Left lung (tissue), 10 donors: ENCODE measurements around the gene CCDC57. TPM values are rescaled to one million over a fixed set of nuclear protein-coding genes. Genes with fewer than 3 reads are reported as not detected.

ENCODE experiments used
- ATAC-seq: fragments of 200-7000 bp; cut with Tn5 transposase; one replicate; pipeline ENCODE4 v1.9.1; 2020; ENCODE audit warnings: moderate library complexity
- DNase-seq, 4 donors: peaks; one replicate each; pipeline ENCODE4 v3.0.0-alpha.2; 2013 to 2020
- H3K27ac ChIP-seq, 2 donors: fragments of 200-600 bp; sonication (generic) in 1 of 2; one replicate each; pipeline versions ENCODE4 v1.5.0 to v1.8.0; 2020 to 2021
- H3K27me3 ChIP-seq, 2 donors: fragments of 200-600 bp; sonication (generic) in 1 of 2; one replicate each; pipeline versions ENCODE4 v1.5.0 to v1.8.0; 2020 to 2021
- H3K36me3 ChIP-seq, 2 donors: fragments of 200-600 bp; sonication (generic) in 1 of 2; one replicate each; pipeline versions ENCODE4 v1.5.0 to v1.8.0; 2020 to 2021
- H3K4me1 ChIP-seq, 2 donors: fragments of 200-600 bp; one replicate each; pipeline ENCODE4 v1.8.0; 2021
- H3K4me3 ChIP-seq, 2 donors: fragments of 200-600 bp; sonication (generic) in 1 of 2; one replicate each; pipeline versions ENCODE4 v1.5.0 to v1.8.0; 2020 to 2021; ENCODE audit warnings: mild to moderate bottlenecking in 1 of 2
- H3K9me3 ChIP-seq, 2 donors: fragments of 200-600 bp; sonication (generic) in 1 of 2; one replicate each; pipeline versions ENCODE4 v1.5.0 to v1.8.0; 2020 to 2021
- intact Hi-C, 2 donors: fragments of 100-400 bp; cut with DNase I; formaldehyde crosslinking; loops; one replicate each; pipeline versions ENCODE4 v1.11.2 to v1.14.2; 2022
- polyA plus RNA-seq, 6 donors: library from polyadenylated mRNA; unstranded; fragments of 120-200 nt; gene quantifications; one replicate each; pipeline ENCODE4 v1.2.1, GENCODE V29; 2013; ENCODE audit not compliant: insufficient read length in 6 of 6
- total RNA-seq, 2 donors: library from RNA; stranded (reverse); fragmentation: NEBNext Ultra II Directional; extraction: Animal tissue kit (Norgen Biotek cat#: 25700); gene quantifications; one replicate each; pipeline ENCODE4 v1.2.1, GENCODE V29; 2021
- TF ChIP-seq, protein P1 (sequence below), 2 donors: fragments of 200-600 bp; sonication (generic) in 1 of 2; IDR thresholded peaks; one replicate each; pipeline versions ENCODE4 v1.5.0 to v1.8.0; 2021; ENCODE audit warnings: antibody characterized with exemption in 2 of 2
- donor health status: DM: no; HTN: yes; CAD: no.
- donor health status: DM: no; HTN: no; CAD: no.

The CCDC57 gene
- total and polyA plus RNA-seq, 8 donors = 41.7 to 73.4 (median 59.8) TPM

DNA sequence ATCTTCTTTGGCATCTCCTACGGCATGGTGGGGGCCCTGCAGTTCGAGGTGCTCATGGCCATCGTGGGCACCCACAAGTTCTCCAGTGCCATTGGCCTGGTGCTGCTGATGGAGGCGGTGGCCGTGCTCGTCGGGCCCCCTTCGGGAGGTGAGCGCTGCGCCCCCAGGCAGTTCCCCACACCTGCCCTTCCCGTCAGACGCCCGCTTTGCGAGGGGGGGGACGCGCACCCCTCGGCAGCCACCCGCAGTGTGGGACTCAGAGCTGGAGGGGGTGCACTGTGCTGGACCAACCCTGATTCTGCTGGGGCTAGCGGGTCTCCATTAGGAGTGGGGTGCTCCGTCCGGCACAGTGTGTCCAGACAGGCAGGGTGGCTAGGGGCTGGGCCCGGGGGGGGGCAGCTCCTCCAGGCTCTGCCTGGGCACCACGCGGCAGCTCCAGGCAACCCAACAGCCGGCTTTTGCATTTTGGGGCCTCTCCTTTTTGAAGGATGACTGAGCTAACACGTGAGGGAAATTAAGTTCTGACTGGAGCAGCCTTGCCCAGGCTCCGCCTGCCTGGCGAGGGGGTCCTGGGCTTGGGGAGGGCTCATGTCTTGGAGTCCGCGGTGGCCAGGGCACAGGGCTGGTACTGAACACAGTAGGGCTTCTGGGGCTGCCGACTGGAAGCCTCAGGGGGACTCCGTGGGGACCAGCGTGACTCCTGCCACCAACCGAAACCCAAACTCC lies 25.3 kb upstream of the CCDC57 start:
- peaks cover 58 to 100% of the 10 kb centered on the region in 2 donors for H3K4me1 ChIP-seq
- H3K4me3 ChIP-seq = peak overlapping the region in 1 of 2 donors; percentile 1
- intact Hi-C loops = loop anchor here in 1 of 2 donors (5.0 to 10.0 kb wide), 2 partner anchors 57 to 84 kb away; no protein-coding TSS in a partner anchor
- H3K27ac ChIP-seq = peak overlapping the region; percentile 28 to 80
- peak in 1 of 4 donors; percentile 79 for DNase-seq
- peaks cover 0 to 78% of the 10 kb centered on the region in 2 donors for H3K36me3 ChIP-seq
- TF ChIP-seq, protein P1, sequence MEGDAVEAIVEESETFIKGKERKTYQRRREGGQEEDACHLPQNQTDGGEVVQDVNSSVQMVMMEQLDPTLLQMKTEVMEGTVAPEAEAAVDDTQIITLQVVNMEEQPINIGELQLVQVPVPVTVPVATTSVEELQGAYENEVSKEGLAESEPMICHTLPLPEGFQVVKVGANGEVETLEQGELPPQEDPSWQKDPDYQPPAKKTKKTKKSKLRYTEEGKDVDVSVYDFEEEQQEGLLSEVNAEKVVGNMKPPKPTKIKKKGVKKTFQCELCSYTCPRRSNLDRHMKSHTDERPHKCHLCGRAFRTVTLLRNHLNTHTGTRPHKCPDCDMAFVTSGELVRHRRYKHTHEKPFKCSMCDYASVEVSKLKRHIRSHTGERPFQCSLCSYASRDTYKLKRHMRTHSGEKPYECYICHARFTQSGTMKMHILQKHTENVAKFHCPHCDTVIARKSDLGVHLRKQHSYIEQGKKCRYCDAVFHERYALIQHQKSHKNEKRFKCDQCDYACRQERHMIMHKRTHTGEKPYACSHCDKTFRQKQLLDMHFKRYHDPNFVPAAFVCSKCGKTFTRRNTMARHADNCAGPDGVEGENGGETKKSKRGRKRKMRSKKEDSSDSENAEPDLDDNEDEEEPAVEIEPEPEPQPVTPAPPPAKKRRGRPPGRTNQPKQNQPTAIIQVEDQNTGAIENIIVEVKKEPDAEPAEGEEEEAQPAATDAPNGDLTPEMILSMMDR (IDR thresholded peaks at IDR 0.05) = no peak
- no peaks in the 10 kb centered on the region for H3K9me3 ChIP-seq
- ATAC-seq = no peak
- H3K27me3 ChIP-seq = no peaks in the 10 kb centered on the region

DNA sequence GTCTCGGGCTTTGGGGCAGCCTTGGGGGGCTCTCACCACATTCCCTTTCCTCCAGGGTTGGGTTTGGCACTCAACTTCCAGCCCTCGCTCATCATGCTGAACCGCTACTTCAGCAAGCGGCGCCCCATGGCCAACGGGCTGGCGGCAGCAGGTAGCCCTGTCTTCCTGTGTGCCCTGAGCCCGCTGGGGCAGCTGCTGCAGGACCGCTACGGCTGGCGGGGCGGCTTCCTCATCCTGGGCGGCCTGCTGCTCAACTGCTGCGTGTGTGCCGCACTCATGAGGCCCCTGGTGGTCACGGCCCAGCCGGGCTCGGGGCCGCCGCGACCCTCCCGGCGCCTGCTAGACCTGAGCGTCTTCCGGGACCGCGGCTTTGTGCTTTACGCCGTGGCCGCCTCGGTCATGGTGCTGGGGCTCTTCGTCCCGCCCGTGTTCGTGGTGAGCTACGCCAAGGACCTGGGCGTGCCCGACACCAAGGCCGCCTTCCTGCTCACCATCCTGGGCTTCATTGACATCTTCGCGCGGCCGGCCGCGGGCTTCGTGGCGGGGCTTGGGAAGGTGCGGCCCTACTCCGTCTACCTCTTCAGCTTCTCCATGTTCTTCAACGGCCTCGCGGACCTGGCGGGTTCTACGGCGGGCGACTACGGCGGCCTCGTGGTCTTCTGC lies 24.6 kb upstream of the CCDC57 start:
- intact Hi-C loops = loop anchor here in 1 of 2 donors (5.0 to 10.0 kb wide), 2 partner anchors 58 to 85 kb away; no protein-coding TSS in a partner anchor
- Histone ChIP-seq H3K27me3 (no peaks in the 10 kb centered on the region), H3K9me3 (no peaks in the 10 kb centered on the region), H3K27ac (peak overlapping the region in 1 of 2 donors; percentile 55), H3K4me3 (no peak overlapping the region), H3K36me3 (peaks cover 0 to 71% of the 10 kb centered on the region in 2 donors), H3K4me1 (peaks cover 53 to 100% of the 10 kb centered on the region in 2 donors)
- DNase-seq (peak in 1 of 4 donors; percentile 82), ATAC-seq (no peak)
- TF ChIP-seq, protein P1 (IDR thresholded peaks at IDR 0.05) = no peak

DNA sequence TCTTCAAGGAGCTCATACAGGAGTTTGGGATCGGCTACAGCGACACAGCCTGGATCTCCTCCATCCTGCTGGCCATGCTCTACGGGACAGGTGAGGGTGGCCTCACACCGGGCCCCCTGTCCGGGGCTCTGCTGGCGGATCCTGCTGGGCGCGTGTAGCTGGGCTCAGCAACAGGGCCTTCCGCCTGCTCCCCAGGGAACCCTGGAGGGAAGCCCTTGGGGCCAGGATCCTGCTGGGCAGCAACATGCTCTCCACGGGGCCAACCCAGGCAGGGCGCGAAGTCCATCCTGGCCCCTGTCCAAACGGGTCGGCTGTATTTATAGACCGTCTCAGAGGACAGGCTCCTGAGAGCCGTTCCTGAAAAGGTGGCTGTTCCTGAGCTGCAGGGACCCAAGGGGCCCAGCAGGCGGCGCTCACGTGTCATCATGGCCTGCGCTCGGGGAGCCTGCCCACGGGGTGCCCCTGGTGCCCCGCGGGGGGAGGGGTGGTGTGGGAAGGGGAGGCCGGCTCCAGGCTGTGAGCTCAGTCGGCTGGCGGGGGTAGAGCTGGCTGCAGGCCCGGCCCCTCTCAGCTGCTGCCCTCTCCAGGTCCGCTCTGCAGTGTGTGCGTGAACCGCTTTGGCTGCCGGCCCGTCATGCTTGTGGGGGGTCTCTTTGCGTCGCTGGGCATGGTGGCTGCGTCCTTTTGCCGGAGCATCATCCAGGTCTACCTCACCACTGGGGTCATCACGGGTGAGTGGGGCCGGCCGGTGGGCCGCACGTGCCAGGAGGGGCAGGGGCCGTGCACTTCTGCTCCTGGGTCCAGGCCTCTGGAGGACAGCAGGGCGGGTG lies 23.7 kb upstream of the CCDC57 start:
- ATAC-seq = peak; percentile 46
- intact Hi-C loops = loop anchor here in 1 of 2 donors (5.0 to 10.0 kb wide), 2 partner anchors 58 to 86 kb away; no protein-coding TSS in a partner anchor
- Histone ChIP-seq H3K27ac (peak overlapping the region in 1 of 2 donors; percentile 55), H3K9me3 (no peaks in the 10 kb centered on the region), H3K36me3 (peaks cover 0 to 69% of the 10 kb centered on the region in 2 donors), H3K4me3 (no peak overlapping the region), H3K27me3 (no peaks in the 10 kb centered on the region), H3K4me1 (peaks cover 52 to 100% of the 10 kb centered on the region in 2 donors)
- TF ChIP-seq, protein P1 (IDR thresholded peaks at IDR 0.05) = peak; percentile 84 to 92
- peak in 3 of 4 donors; percentile 53 to 89 (median 83) for DNase-seq

DNA sequence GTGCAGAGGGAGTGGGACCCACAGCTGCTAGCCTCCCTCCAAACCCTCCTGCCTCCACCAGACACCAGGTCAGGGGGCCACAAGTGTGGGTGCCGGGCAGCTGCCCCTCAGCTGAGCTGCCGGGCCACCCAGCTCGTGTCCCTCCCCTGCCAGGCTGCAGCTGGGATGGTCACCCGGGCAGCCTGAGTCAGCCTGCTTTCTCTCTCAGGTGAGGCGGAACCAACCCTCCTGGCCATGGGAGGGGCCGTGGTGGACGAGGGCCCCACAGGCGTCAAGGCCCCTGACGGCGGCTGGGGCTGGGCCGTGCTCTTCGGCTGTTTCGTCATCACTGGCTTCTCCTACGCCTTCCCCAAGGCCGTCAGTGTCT lies 23.1 kb upstream of the CCDC57 start:
- Histone ChIP-seq H3K27ac (peak overlapping the region in 1 of 2 donors; percentile 55), H3K4me3 (no peak overlapping the region), H3K9me3 (no peaks in the 10 kb centered on the region), H3K4me1 (peaks cover 46 to 100% of the 10 kb centered on the region in 2 donors), H3K27me3 (no peaks in the 10 kb centered on the region), H3K36me3 (peaks cover 0 to 64% of the 10 kb centered on the region in 2 donors)
- peak in 2 of 4 donors; percentile 56 to 87 for DNase-seq
- intact Hi-C loops = loop anchor here in 1 of 2 donors (5.0 to 10.0 kb wide), 2 partner anchors 59 to 87 kb away; no protein-coding TSS in a partner anchor
- TF ChIP-seq, protein P1 (IDR thresholded peaks at IDR 0.05) = no peak
- ATAC-seq = peak; percentile 4
